ENCODE data around the gene DOCK4. TPM values are rescaled to one million over a fixed set of nuclear protein-coding genes. Genes with fewer than 3 reads are reported as not detected.

The DOCK4 gene
- total RNA-seq, 1 donor, result 31.8 TPM

GRCh38 chr7:112093409-112093808 is 112.8 kb downstream of the DOCK4 start:
- H3K27ac ChIP-seq (ENCODE audit: low read depth, low read length), result no peak overlapping the region
- H3K4me1 ChIP-seq (ENCODE audit: insufficient read depth, low read length), result no peaks in the 10 kb centered on the region
- H4K20me1 ChIP-seq (ENCODE audit: insufficient read depth, low read length), result no peaks in the 10 kb centered on the region
- H3K79me2 ChIP-seq (ENCODE audit: insufficient read depth, low read length), result peaks cover 34% of the 10 kb centered on the region
- no peaks in the 10 kb centered on the region for H3K36me3 ChIP-seq (ENCODE audit: insufficient read depth, low read length)
- H3K9me3 ChIP-seq (ENCODE audit: low read depth, low read length), result no peaks in the 10 kb centered on the region
- no peak overlapping the region for H3K4me3 ChIP-seq (ENCODE audit: insufficient read depth, low read length)
- DNase-seq (ENCODE audit: insufficient read length, low spot score, missing footprints), result no peak
- TF ChIP-seq CTCF (IDR thresholded peaks at IDR 0.05; ENCODE audit: extremely low read depth, low read depth, low read length), result no peak
- no peak overlapping the region for H2AFZ ChIP-seq (ENCODE audit: low read length)
- no peak overlapping the region for H3K4me2 ChIP-seq (ENCODE audit: insufficient read depth, low read length)
- no peaks in the 10 kb centered on the region for H3K27me3 ChIP-seq (ENCODE audit: insufficient read depth, low read length)

- Histone ChIP-seq H3K79me2 (ENCODE audit: insufficient read depth, low read length) (peaks cover 36% of the 10 kb centered on the region), H3K4me1 (ENCODE audit: insufficient read depth, low read length) (no peaks in the 10 kb centered on the region), H3K36me3 (ENCODE audit: insufficient read depth, low read length) (no peaks in the 10 kb centered on the region), H3K9me3 (ENCODE audit: low read depth, low read length) (no peaks in the 10 kb centered on the region), H4K20me1 (ENCODE audit: insufficient read depth, low read length) (no peaks in the 10 kb centered on the region), H3K27me3 (ENCODE audit: insufficient read depth, low read length) (no peaks in the 10 kb centered on the region), H3K27ac (ENCODE audit: low read depth, low read length) (no peak overlapping the region), H3K4me3 (ENCODE audit: insufficient read depth, low read length) (no peak overlapping the region), H2AFZ (ENCODE audit: low read length) (no peak overlapping the region), H3K4me2 (ENCODE audit: insufficient read depth, low read length) (no peak overlapping the region)
- DNase-seq (ENCODE audit: insufficient read length, low spot score, missing footprints), result no peak
- no peak for TF ChIP-seq CTCF (IDR thresholded peaks at IDR 0.05; ENCODE audit: extremely low read depth, low read depth, low read length)
Measured at GRCh38 chr7:112092709-112093395, 113.3 kb downstream of the DOCK4 start.

- no peaks in the 10 kb centered on the region for H3K4me1 ChIP-seq (ENCODE audit: insufficient read depth, low read length)
Measured at GRCh38 chr7:112092306-112092705, 113.9 kb downstream of the DOCK4 start.

More at GRCh38 chr7:112092306-112092705, 113.9 kb downstream of the DOCK4 start:
- H3K4me2 ChIP-seq (ENCODE audit: insufficient read depth, low read length), result no peak overlapping the region
- H3K36me3 ChIP-seq (ENCODE audit: insufficient read depth, low read length), result no peaks in the 10 kb centered on the region
- no peak for TF ChIP-seq CTCF (IDR thresholded peaks at IDR 0.05; ENCODE audit: extremely low read depth, low read depth, low read length)
- DNase-seq (ENCODE audit: insufficient read length, low spot score, missing footprints), result no peak
- no peak overlapping the region for H3K27ac ChIP-seq (ENCODE audit: low read depth, low read length)
- H3K27me3 ChIP-seq (ENCODE audit: insufficient read depth, low read length), result no peaks in the 10 kb centered on the region
- H2AFZ ChIP-seq (ENCODE audit: low read length), result no peak overlapping the region
- H4K20me1 ChIP-seq (ENCODE audit: insufficient read depth, low read length), result no peaks in the 10 kb centered on the region
- no peak overlapping the region for H3K4me3 ChIP-seq (ENCODE audit: insufficient read depth, low read length)
- H3K9me3 ChIP-seq (ENCODE audit: low read depth, low read length), result no peaks in the 10 kb centered on the region
- H3K79me2 ChIP-seq (ENCODE audit: insufficient read depth, low read length), result peaks cover 36% of the 10 kb centered on the region
